Epithelial cell of esophagus (primary cell): ENCODE measurements around the gene RILPL1.

ENCODE experiments used
- DNase-seq: peaks from one replicate; pipeline ENCODE4 v3.0.0; 2010; ENCODE audit warnings: low read depth
- H3K4me3 ChIP-seq: 2 replicates; pipeline ENCODE4 v1.5.1; 2011; ENCODE audit warnings: mild to moderate bottlenecking, low read length, control low read depth
- CTCF ChIP-seq: IDR thresholded peaks from 2 replicates; pipeline ENCODE4 v1.5.1; 2011; ENCODE audit warnings: low read depth, mild to moderate bottlenecking, low read length, control low read depth, inconsistent platforms; ENCODE audit not compliant: insufficient read depth; ENCODE audit errors: missing control alignments

RILPL1 gene

GRCh38 chr12:123491481-123491880 is 42.0 kb downstream of the RILPL1 start:
- no peak for TF ChIP-seq CTCF
- no peak for DNase-seq
- no peak overlapping the region for H3K4me3 ChIP-seq

GRCh38 chr12:123491056-123491455 is 42.5 kb downstream of the RILPL1 start:
- no peak overlapping the region for H3K4me3 ChIP-seq
- no peak for DNase-seq
- TF ChIP-seq CTCF, result no peak

- DNase-seq, result no peak
- no peak overlapping the region for H3K4me3 ChIP-seq
- TF ChIP-seq CTCF, result no peak
Observed at GRCh38 chr12:123490089-123490488, 43.4 kb downstream of the RILPL1 start.

GRCh38 chr12:123489580-123489979 is 43.9 kb downstream of the RILPL1 start:
- no peak for TF ChIP-seq CTCF
- no peak overlapping the region for H3K4me3 ChIP-seq
- DNase-seq, result no peak

GRCh38 chr12:123488539-123489230 is 44.8 kb downstream of the RILPL1 start:
- H3K4me3 ChIP-seq, result no peak overlapping the region
- TF ChIP-seq CTCF, result no peak
- DNase-seq, result no peak

GRCh38 chr12:123487428-123487827 is 46.1 kb downstream of the RILPL1 start:
- no peak overlapping the region for H3K4me3 ChIP-seq
- TF ChIP-seq CTCF, result no peak
- no peak for DNase-seq

GRCh38 chr12:123485756-123486155 is 47.8 kb downstream of the RILPL1 start:
- no peak for DNase-seq
- no peak for TF ChIP-seq CTCF
- H3K4me3 ChIP-seq, result no peak overlapping the region
